ENCODE measurements around the gene RMI2.
A peak's percentile ranks its signal among the peaks of the same experiment; 100 is the strongest.

The RMI2 gene

GRCh38 chr16:11396241-11397048 is 51.2 kb downstream of the RMI2 start:
- Histone ChIP-seq H3K4me3 (replicated peaks; ENCODE audit: insufficient read depth, low read length) (no peak overlapping the region), H3K27ac (replicated peaks) (no peak overlapping the region), H3K27me3 (ENCODE audit: insufficient read depth, poor library complexity, severe bottlenecking) (no peaks in the 10 kb centered on the region)
- TF ChIP-seq POLR2AphosphoS5 (IDR thresholded peaks at IDR 0.05; ENCODE audit: low read depth): no peak
- TF ChIP-seq REST (IDR thresholded peaks at IDR 0.05; ENCODE audit: insufficient replicate concordance, low read depth): no peak
- no peak for TF ChIP-seq GABPA (IDR thresholded peaks at IDR 0.05; ENCODE audit: low read depth)
- TF ChIP-seq SPI1 (IDR thresholded peaks at IDR 0.05; ENCODE audit: borderline replicate concordance, low read depth): peak; percentile 41; the same call in 1 of the 2 replicates
- TF ChIP-seq CTCF (IDR thresholded peaks at IDR 0.05; ENCODE audit: insufficient read depth, low read length): peak; percentile 90
- peak in 1 of 2 experiments; percentile 55 for DNase-seq (ENCODE audit: low read depth in 1 of 2, low spot score in 1 of 2)

DNA sequence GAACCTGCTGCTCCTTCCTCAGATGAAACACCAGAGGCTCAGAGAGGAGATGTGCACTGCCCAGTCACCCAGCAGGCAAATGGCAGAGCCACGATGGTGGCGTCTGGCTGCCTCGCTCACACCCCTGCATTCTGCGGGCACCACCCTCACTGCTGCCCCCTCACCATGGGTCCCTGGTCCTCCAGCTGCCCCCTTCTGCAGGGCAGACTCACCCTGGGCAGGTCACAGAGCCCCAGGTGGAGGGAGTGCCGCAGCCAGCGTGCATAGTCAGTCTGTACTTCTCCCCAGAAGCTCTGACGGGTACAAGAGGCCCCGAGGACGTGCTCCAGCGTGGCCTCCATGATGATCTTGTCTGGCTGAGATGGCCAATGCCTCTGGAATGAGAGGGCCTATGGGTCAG is 52.9 kb downstream of the RMI2 start:
- no peak overlapping the region for H3K27ac ChIP-seq (replicated peaks)

More for the DNA sequence above, 52.9 kb downstream of the RMI2 start:
- no peak for TF ChIP-seq GABPA (IDR thresholded peaks at IDR 0.05; ENCODE audit: low read depth)
- no peak for TF ChIP-seq CTCF (IDR thresholded peaks at IDR 0.05; ENCODE audit: insufficient read depth, low read length)
- TF ChIP-seq REST (IDR thresholded peaks at IDR 0.05; ENCODE audit: insufficient replicate concordance, low read depth): no peak
- TF ChIP-seq SPI1 (IDR thresholded peaks at IDR 0.05; ENCODE audit: borderline replicate concordance, low read depth): no peak
- TF ChIP-seq POLR2AphosphoS5 (IDR thresholded peaks at IDR 0.05; ENCODE audit: low read depth): no peak
- H3K4me3 ChIP-seq (replicated peaks; ENCODE audit: insufficient read depth, low read length): no peak overlapping the region
- DNase-seq (ENCODE audit: low read depth in 1 of 2, low spot score in 1 of 2): no peak
- no peaks in the 10 kb centered on the region for H3K27me3 ChIP-seq (ENCODE audit: insufficient read depth, poor library complexity, severe bottlenecking)

All from HL-60 (cell line).